ENCODE results near the gene SUFU.

SUFU gene

GRCh38 chr10:102641880-102642735 is 138.3 kb downstream of the SUFU start:
- H3K4me1 ChIP-seq (ENCODE audit: control insufficient read depth, insufficient read depth, low read length, poor library complexity, severe bottlenecking), result peaks cover 12% of the 10 kb centered on the region

GRCh38 chr10:102642736-102643335 is 139.1 kb downstream of the SUFU start:
- peak overlapping the region; percentile 92 for H3K4me3 ChIP-seq (ENCODE audit: insufficient read depth, low read depth, low read length, poor library complexity, severe bottlenecking)
- H3K36me3 ChIP-seq (ENCODE audit: control insufficient read depth, insufficient read depth, low read length), result no peaks in the 10 kb centered on the region
- H3K27me3 ChIP-seq (replicated peaks; ENCODE audit: control insufficient read depth, insufficient read depth, low read length, poor library complexity, severe bottlenecking), result no peaks in the 10 kb centered on the region
- peak overlapping the region; percentile 89 for H3K27ac ChIP-seq (ENCODE audit: insufficient read depth, low read length, poor library complexity, severe bottlenecking)
- H3K4me1 ChIP-seq (ENCODE audit: control insufficient read depth, insufficient read depth, low read length, poor library complexity, severe bottlenecking), result peaks cover 19% of the 10 kb centered on the region
- peak in 2 of 3 donors; percentile 39 to 47 for DNase-seq
- no peaks in the 10 kb centered on the region for H3K9me3 ChIP-seq (ENCODE audit: control insufficient read depth, low read length)

More at GRCh38 chr10:102641880-102642735, 138.3 kb downstream of the SUFU start:
- Histone ChIP-seq H3K27me3 (replicated peaks; ENCODE audit: control insufficient read depth, insufficient read depth, low read length, poor library complexity, severe bottlenecking) (no peaks in the 10 kb centered on the region), H3K9me3 (ENCODE audit: control insufficient read depth, low read length) (no peaks in the 10 kb centered on the region), H3K36me3 (ENCODE audit: control insufficient read depth, insufficient read depth, low read length) (no peaks in the 10 kb centered on the region), H3K4me3 (ENCODE audit: insufficient read depth, low read depth, low read length, poor library complexity, severe bottlenecking) (peak overlapping the region; percentile 92), H3K27ac (ENCODE audit: insufficient read depth, low read length, poor library complexity, severe bottlenecking) (peak overlapping the region; percentile 89)
- DNase-seq, result peak; percentile 96 to 97 (median 97)

GRCh38 chr10:102643336-102644065 is 139.7 kb downstream of the SUFU start:
- peak overlapping the region; percentile 95 for H3K27ac ChIP-seq (ENCODE audit: insufficient read depth, low read length, poor library complexity, severe bottlenecking)
- H3K4me1 ChIP-seq (ENCODE audit: control insufficient read depth, insufficient read depth, low read length, poor library complexity, severe bottlenecking), result peaks cover 26% of the 10 kb centered on the region
- DNase-seq, result peak; percentile 16 to 31 (median 17)
- H3K27me3 ChIP-seq (replicated peaks; ENCODE audit: control insufficient read depth, insufficient read depth, low read length, poor library complexity, severe bottlenecking), result no peaks in the 10 kb centered on the region
- no peaks in the 10 kb centered on the region for H3K9me3 ChIP-seq (ENCODE audit: control insufficient read depth, low read length)
- H3K4me3 ChIP-seq (ENCODE audit: insufficient read depth, low read depth, low read length, poor library complexity, severe bottlenecking), result peak overlapping the region; percentile 92
- no peaks in the 10 kb centered on the region for H3K36me3 ChIP-seq (ENCODE audit: control insufficient read depth, insufficient read depth, low read length)

GRCh38 chr10:102644066-102644645 is 140.4 kb downstream of the SUFU start, which contains the start of gene TRIM8:
TRIM8 (plus strand) TSS chr10:102644479; CDS start chr10:102644618, 139 bp downstream.
- Histone ChIP-seq H3K27ac (ENCODE audit: insufficient read depth, low read length, poor library complexity, severe bottlenecking) (peak within 1 kb of the TSS; percentile 95), H3K36me3 (ENCODE audit: control insufficient read depth, insufficient read depth, low read length) (no peaks in the 10 kb centered on the region), H3K4me1 (ENCODE audit: control insufficient read depth, insufficient read depth, low read length, poor library complexity, severe bottlenecking) (peaks cover 32% of the 10 kb centered on the region), H3K4me3 (ENCODE audit: insufficient read depth, low read depth, low read length, poor library complexity, severe bottlenecking) (peak within 1 kb of the TSS; percentile 92), H3K9me3 (ENCODE audit: control insufficient read depth, low read length) (no peaks in the 10 kb centered on the region), H3K27me3 (replicated peaks; ENCODE audit: control insufficient read depth, insufficient read depth, low read length, poor library complexity, severe bottlenecking) (no peaks in the 10 kb centered on the region)
- DNase-seq, result peak; percentile 10 to 43 (median 41)

- Histone ChIP-seq H3K4me3 (ENCODE audit: insufficient read depth, low read depth, low read length, poor library complexity, severe bottlenecking) (peak overlapping the region; percentile 87), H3K4me1 (ENCODE audit: control insufficient read depth, insufficient read depth, low read length, poor library complexity, severe bottlenecking) (peaks cover 39% of the 10 kb centered on the region), H3K36me3 (ENCODE audit: control insufficient read depth, insufficient read depth, low read length) (no peaks in the 10 kb centered on the region), H3K27me3 (replicated peaks; ENCODE audit: control insufficient read depth, insufficient read depth, low read length, poor library complexity, severe bottlenecking) (no peaks in the 10 kb centered on the region), H3K27ac (ENCODE audit: insufficient read depth, low read length, poor library complexity, severe bottlenecking) (peak overlapping the region; percentile 95), H3K9me3 (ENCODE audit: control insufficient read depth, low read length) (no peaks in the 10 kb centered on the region)
- DNase-seq, result peak; percentile 69 to 75 (median 70)
Measured at GRCh38 chr10:102644646-102645387, 141.0 kb downstream of the SUFU start.

- DNase-seq, result peak; percentile 15 to 41 (median 39)
- H3K4me1 ChIP-seq (ENCODE audit: control insufficient read depth, insufficient read depth, low read length, poor library complexity, severe bottlenecking), result peaks cover 44% of the 10 kb centered on the region
- peak overlapping the region; percentile 95 for H3K27ac ChIP-seq (ENCODE audit: insufficient read depth, low read length, poor library complexity, severe bottlenecking)
Measured at GRCh38 chr10:102645388-102645740, 141.6 kb downstream of the SUFU start.

GRCh38 chr10:102645741-102646609 is 142.2 kb downstream of the SUFU start:
- peaks cover 51% of the 10 kb centered on the region for H3K4me1 ChIP-seq (ENCODE audit: control insufficient read depth, insufficient read depth, low read length, poor library complexity, severe bottlenecking)
- H3K36me3 ChIP-seq (ENCODE audit: control insufficient read depth, insufficient read depth, low read length), result no peaks in the 10 kb centered on the region
- peak overlapping the region; percentile 95 for H3K27ac ChIP-seq (ENCODE audit: insufficient read depth, low read length, poor library complexity, severe bottlenecking)
- DNase-seq, result peak; percentile 58 to 74 (median 68)
- H3K9me3 ChIP-seq (ENCODE audit: control insufficient read depth, low read length), result no peaks in the 10 kb centered on the region
- no peaks in the 10 kb centered on the region for H3K27me3 ChIP-seq (replicated peaks; ENCODE audit: control insufficient read depth, insufficient read depth, low read length, poor library complexity, severe bottlenecking)
- H3K4me3 ChIP-seq (ENCODE audit: insufficient read depth, low read depth, low read length, poor library complexity, severe bottlenecking), result peak overlapping the region; percentile 87

More at GRCh38 chr10:102645388-102645740, 141.6 kb downstream of the SUFU start:
- peak overlapping the region; percentile 87 for H3K4me3 ChIP-seq (ENCODE audit: insufficient read depth, low read depth, low read length, poor library complexity, severe bottlenecking)
- H3K27me3 ChIP-seq (replicated peaks; ENCODE audit: control insufficient read depth, insufficient read depth, low read length, poor library complexity, severe bottlenecking), result no peaks in the 10 kb centered on the region
- H3K36me3 ChIP-seq (ENCODE audit: control insufficient read depth, insufficient read depth, low read length), result no peaks in the 10 kb centered on the region
- H3K9me3 ChIP-seq (ENCODE audit: control insufficient read depth, low read length), result no peaks in the 10 kb centered on the region

- H3K27me3 ChIP-seq (replicated peaks; ENCODE audit: control insufficient read depth, insufficient read depth, low read length, poor library complexity, severe bottlenecking), result no peaks in the 10 kb centered on the region
- H3K4me1 ChIP-seq (ENCODE audit: control insufficient read depth, insufficient read depth, low read length, poor library complexity, severe bottlenecking), result peaks cover 54% of the 10 kb centered on the region
- peak overlapping the region; percentile 87 for H3K4me3 ChIP-seq (ENCODE audit: insufficient read depth, low read depth, low read length, poor library complexity, severe bottlenecking)
- no peaks in the 10 kb centered on the region for H3K36me3 ChIP-seq (ENCODE audit: control insufficient read depth, insufficient read depth, low read length)
- H3K9me3 ChIP-seq (ENCODE audit: control insufficient read depth, low read length), result no peaks in the 10 kb centered on the region
- no peak for DNase-seq
- peak overlapping the region; percentile 95 for H3K27ac ChIP-seq (ENCODE audit: insufficient read depth, low read length, poor library complexity, severe bottlenecking)
Measured at GRCh38 chr10:102646610-102647442, 143.1 kb downstream of the SUFU start.
